HG03571 (cell line): ENCODE data around the gene SHISA9.

Experiments used
- ATAC-seq: cut with Tn5 transposase; IDR thresholded peaks from one replicate; pipeline ENCODE4 v1.9.1; 2021; ENCODE audit not compliant: unreplicated experiment

Gene SHISA9

DNA sequence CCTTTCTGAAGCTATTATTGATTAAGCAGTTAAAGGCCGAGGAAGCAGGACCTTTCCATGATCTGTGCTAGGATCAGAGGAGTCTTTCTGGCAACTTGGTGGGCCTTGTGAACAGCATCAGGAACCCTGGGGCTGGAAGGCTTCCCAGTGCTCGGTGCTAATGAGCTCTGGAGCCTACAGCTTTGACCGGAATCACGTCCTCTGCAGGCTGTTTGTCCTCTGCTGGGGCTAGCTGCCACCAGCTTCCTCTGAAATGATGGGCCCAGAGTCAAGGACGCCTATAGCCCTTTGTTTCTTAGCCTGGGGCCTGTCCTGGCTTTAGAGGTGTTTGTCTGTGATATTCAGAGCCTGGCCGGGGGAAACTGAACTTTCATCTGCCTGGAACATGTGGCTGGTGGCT is 111.6 kb downstream of the SHISA9 start:
- ATAC-seq: no peak

DNA sequence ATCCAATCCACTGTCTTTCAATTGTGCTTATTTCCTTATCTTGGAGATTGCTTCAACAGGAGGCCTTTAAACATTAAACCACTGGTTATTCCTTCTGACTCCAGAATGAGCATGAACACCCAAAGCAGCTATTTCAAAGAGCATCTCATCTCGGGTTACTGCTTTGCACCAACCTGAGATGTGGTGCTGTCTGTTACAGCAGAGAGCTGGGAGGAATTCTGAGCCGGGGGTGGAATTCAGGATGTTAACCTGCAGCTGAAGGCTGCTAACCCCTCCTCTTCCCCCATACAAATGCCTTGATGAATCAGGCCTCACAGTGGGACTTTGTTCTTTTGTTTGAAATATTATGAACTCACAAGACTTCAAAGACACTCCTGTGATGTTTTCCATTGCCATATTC is 113.1 kb downstream of the SHISA9 start:
- no peak for ATAC-seq

GRCh38 chr16:13018026-13018425 is 116.6 kb downstream of the SHISA9 start:
- ATAC-seq: no peak

GRCh38 chr16:13021996-13022395 is 120.6 kb downstream of the SHISA9 start:
- ATAC-seq: no peak

DNA sequence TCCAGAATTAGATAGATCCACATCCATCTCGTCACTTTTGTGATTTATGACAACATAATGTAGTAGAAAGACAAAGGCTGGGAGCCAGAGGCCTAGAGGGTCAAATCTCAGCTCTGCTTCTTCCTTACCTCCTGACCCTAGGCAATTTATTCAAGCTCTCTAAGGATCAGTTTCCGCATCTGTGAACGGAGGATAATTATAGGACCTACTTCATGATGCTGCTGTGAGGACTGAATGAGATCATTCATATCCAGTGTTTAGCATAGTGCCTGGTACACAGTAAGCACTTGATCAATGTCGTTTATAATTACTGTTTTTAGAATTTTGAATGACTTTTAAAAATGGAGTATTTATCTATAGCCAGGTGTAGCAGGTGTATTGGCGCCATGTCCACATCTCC is 128.4 kb downstream of the SHISA9 start:
- no peak for ATAC-seq

GRCh38 chr16:13030769-13031168 is 129.4 kb downstream of the SHISA9 start:
- no peak for ATAC-seq

- ATAC-seq: no peak
These were observed 131.5 kb downstream of the SHISA9 start for GRCh38 chr16:13032911-13033310.

- ATAC-seq: no peak
These were observed 135.2 kb downstream of the SHISA9 start for GRCh38 chr16:13036600-13036999.

- ATAC-seq: no peak
These were observed 137.2 kb downstream of the SHISA9 start for GRCh38 chr16:13038591-13038990.

- ATAC-seq: no peak
These were observed 138.1 kb downstream of the SHISA9 start for GRCh38 chr16:13039526-13039925.

GRCh38 chr16:13041180-13041579 is 139.8 kb downstream of the SHISA9 start:
- no peak for ATAC-seq

DNA sequence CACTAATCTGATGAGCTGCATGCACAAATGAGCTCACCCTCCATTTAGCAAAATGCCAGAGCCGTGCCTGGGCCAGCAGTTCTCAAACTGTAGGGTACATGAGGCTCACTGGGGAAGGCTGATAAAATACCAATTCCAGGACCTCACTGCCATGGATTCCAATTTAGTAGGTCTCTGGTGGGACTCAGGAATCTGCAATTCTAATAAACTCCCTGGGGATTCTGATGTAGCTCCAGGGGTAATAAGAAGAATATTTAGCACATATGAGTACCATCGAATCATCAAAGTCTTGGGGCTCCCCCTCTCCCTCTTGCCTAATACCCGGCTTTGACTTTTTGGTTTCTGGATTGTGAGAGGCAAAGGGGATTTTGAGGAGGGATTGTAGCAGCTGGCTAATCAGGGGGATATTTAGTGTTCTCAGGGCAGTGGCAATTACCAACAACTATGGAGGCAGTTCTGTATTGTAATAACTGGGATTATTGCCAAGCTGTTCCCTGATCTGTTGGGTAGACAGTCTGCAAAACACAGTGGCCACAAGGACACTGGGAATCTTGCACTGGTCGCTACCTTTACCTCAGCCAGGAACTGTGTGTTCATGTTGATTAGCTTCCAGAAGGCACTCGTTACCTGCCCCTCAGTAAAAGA is 140.4 kb downstream of the SHISA9 start:
- ATAC-seq: no peak

- ATAC-seq: no peak
These were observed 140.9 kb downstream of the SHISA9 start for GRCh38 chr16:13042291-13042685.

DNA sequence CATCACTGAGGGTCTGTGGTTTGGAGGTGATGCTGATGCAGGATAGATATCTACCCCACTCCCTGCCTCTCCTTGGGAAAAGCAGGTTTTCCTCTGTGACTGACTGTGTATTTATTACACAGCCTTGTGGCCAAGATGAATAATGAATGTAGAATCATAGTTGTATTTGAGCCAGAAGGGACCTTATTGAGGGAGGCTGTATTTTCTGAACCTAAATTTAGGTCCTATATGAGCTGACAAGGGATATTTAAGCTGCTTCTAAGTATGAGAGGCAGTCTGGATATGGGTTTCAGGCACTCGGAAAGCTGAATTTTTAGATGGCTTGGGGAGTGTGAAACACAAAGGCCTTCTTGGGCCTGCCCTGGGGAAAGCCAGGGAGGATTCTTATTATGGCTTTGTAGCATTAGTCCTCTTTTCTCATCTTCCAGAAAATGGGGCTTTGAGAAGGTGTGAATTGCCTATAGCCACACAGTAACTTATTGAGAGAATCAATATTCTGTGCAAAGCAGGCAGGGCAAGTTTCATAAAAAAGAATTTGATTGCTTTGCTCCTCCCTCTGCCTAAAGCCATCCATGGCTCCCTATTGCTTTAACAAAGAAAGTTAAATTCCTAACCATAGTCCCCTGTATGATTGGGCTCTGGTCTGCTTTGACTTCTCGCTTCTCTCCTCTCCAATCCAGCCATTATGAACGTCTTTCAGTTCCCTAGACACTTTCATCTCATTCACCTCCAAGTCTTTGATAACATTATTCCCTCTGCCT is 144.8 kb downstream of the SHISA9 start:
- ATAC-seq: no peak

DNA sequence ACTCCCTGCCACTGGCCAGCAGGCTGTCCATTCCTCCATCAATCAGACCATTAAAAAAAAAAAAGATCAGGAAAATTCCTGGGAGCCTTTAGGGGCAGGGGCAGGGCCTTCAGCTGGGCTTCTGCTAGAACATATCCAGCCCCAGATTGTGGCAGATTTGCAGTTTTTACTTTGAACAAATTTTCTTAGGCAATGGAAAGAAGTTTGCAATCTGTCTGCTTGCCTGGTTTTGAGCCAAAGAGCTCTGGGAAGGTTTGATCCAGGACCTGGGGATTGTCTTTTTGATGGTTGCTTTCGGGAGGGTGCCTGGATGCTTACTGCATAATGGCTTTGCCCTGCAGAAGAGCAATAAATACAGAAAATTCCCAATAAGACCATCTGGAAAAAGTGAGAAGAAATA is 145.9 kb downstream of the SHISA9 start:
- no peak for ATAC-seq

- no peak for ATAC-seq
These were observed 148.3 kb downstream of the SHISA9 start for GRCh38 chr16:13049688-13050087.

DNA sequence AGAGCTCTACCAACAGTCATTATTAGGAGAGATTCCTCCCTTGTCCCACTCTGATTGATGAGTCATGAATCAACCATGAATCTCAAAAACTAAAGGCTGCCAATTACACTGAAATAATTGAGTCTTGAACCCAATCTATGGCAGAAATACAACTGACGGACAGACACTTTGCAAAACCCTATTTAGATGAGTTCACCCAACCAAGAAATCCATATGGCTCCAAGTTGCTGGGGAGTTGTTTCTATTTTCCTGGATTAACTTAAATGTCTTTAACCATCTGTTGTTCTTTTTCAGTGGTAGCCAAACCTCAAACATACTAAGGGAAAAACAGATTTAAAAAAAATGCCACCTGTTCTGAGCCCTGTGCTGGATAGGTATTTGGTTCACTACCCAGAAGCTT is 151.0 kb downstream of the SHISA9 start:
- no peak for ATAC-seq

DNA sequence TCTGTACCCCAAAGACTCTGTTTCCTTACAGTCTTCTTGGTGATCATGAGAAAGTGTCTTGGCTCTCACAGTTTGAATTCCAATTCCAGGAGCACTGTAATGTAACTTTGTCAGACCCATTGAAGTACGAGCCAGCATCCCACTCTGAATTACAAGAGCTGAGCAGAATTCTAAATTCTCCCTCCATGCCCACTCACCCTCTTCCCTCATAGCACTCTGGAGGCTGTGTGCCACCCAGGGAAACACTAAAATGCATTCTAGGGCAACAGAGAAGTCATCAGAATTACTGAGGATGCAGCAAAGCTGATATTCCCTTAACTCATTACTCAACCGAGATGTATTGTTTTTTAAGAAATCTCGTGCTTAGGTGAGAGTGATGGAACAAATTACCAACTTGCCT is 154.1 kb downstream of the SHISA9 start:
- no peak for ATAC-seq

GRCh38 chr16:13056607-13057006 is 155.2 kb downstream of the SHISA9 start:
- ATAC-seq: no peak

DNA sequence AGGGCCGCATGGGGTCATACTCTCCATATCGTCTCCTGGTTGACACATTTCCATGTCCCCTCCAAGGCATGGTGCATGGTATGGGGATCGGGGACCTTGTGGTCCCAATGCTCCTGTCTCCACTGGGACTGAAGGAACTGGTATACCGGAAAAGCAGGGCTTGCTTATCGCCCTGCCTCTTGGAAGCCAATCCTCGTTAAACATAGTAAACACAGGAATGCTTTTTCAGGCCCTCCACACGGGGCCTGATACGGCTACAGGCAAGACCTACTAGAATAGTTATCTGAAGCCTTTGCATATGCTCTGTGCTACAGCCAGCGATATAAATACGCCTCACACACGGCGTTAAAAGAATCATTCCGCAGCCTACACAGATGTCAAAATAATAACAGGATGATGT is 159.5 kb downstream of the SHISA9 start:
- no peak for ATAC-seq

DNA sequence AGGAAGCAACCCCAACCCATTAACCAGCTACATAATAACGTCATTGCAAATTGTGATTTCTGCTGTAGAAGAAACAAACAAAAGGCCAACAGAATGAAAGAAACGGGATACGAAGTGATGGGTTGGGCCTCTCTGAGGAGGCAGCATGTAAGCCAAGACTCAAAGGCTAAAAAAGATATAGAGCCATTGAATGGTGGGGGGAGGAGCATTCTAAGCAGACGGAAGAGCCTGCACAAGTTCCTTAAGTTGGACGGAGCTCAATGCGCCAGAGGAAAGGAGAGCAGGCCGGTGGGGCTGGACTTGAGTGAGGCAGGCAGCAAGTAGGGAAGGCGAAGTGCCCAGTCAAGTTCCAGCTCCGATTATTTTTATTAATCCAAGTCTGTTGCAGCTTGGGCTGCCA is 160.3 kb downstream of the SHISA9 start:
- ATAC-seq: no peak

GRCh38 chr16:13062219-13062618 is 160.8 kb downstream of the SHISA9 start:
- ATAC-seq: no peak

GRCh38 chr16:13063457-13063856 is 162.1 kb downstream of the SHISA9 start:
- no peak for ATAC-seq
